ENCODE measurements around the gene VSTM5.

Gene VSTM5, protein sequence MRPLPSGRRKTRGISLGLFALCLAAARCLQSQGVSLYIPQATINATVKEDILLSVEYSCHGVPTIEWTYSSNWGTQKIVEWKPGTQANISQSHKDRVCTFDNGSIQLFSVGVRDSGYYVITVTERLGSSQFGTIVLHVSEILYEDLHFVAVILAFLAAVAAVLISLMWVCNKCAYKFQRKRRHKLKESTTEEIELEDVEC

GRCh38 chr11:93850594-93851018 is at the start of gene VSTM5:
VSTM5 (minus strand) TSS chr11:93850618; CDS start chr11:93850502, 116 bp downstream.
- TF ChIP-seq ISL1 (CRISPR knock-in tag; IDR thresholded peaks at IDR 0.05): no peak
- no peak for TF ChIP-seq ZNF565 (CRISPR knock-in tag; conservative IDR thresholded peaks at IDR 0.05; ENCODE audit: low read depth)
- TF ChIP-seq ZNF8 (CRISPR knock-in tag; IDR thresholded peaks at IDR 0.05): no peak
- TF ChIP-seq ZNF70 (CRISPR knock-in tag; IDR thresholded peaks at IDR 0.05): no peak
- TF ChIP-seq ZFP3 (CRISPR knock-in tag; IDR thresholded peaks at IDR 0.05): no peak
- TF ChIP-seq TCF4 (CRISPR knock-in tag; IDR thresholded peaks at IDR 0.05; ENCODE audit: borderline replicate concordance): no peak
- no peak for TF ChIP-seq PPARA (CRISPR knock-in tag; IDR thresholded peaks at IDR 0.05; ENCODE audit: borderline replicate concordance)
- TF ChIP-seq RARB (CRISPR knock-in tag; IDR thresholded peaks at IDR 0.05): no peak
- no peak for TF ChIP-seq SNAI2 (CRISPR knock-in tag; IDR thresholded peaks at IDR 0.05)
- TF ChIP-seq, protein P1, sequence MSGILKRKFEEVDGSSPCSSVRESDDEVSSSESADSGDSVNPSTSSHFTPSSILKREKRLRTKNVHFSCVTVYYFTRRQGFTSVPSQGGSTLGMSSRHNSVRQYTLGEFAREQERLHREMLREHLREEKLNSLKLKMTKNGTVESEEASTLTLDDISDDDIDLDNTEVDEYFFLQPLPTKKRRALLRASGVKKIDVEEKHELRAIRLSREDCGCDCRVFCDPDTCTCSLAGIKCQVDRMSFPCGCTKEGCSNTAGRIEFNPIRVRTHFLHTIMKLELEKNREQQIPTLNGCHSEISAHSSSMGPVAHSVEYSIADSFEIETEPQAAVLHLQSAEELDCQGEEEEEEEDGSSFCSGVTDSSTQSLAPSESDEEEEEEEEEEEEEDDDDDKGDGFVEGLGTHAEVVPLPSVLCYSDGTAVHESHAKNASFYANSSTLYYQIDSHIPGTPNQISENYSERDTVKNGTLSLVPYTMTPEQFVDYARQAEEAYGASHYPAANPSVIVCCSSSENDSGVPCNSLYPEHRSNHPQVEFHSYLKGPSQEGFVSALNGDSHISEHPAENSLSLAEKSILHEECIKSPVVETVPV (CRISPR knock-in tag; IDR thresholded peaks at IDR 0.05): no peak
- TF ChIP-seq CSDC2 (CRISPR knock-in tag; IDR thresholded peaks at IDR 0.05): no peak
- no peak for TF ChIP-seq PATZ1 (CRISPR knock-in tag; IDR thresholded peaks at IDR 0.05; ENCODE audit: borderline replicate concordance)
- no peak for TF ChIP-seq ZC3H10 (CRISPR knock-in tag; IDR thresholded peaks at IDR 0.05)
- TF ChIP-seq OSR1 (CRISPR knock-in tag; IDR thresholded peaks at IDR 0.05): no peak
- no peak for TF ChIP-seq GLIS3 (CRISPR knock-in tag; IDR thresholded peaks at IDR 0.05)
- TF ChIP-seq ZFP30 (CRISPR knock-in tag; IDR thresholded peaks at IDR 0.05): no peak
- TF ChIP-seq, protein P2, sequence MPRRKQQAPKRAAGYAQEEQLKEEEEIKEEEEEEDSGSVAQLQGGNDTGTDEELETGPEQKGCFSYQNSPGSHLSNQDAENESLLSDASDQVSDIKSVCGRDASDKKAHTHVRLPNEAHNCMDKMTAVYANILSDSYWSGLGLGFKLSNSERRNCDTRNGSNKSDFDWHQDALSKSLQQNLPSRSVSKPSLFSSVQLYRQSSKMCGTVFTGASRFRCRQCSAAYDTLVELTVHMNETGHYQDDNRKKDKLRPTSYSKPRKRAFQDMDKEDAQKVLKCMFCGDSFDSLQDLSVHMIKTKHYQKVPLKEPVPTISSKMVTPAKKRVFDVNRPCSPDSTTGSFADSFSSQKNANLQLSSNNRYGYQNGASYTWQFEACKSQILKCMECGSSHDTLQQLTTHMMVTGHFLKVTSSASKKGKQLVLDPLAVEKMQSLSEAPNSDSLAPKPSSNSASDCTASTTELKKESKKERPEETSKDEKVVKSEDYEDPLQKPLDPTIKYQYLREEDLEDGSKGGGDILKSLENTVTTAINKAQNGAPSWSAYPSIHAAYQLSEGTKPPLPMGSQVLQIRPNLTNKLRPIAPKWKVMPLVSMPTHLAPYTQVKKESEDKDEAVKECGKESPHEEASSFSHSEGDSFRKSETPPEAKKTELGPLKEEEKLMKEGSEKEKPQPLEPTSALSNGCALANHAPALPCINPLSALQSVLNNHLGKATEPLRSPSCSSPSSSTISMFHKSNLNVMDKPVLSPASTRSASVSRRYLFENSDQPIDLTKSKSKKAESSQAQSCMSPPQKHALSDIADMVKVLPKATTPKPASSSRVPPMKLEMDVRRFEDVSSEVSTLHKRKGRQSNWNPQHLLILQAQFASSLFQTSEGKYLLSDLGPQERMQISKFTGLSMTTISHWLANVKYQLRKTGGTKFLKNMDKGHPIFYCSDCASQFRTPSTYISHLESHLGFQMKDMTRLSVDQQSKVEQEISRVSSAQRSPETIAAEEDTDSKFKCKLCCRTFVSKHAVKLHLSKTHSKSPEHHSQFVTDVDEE (CRISPR knock-in tag; IDR thresholded peaks at IDR 0.05): no peak
- no peak for TF ChIP-seq ARNTL (CRISPR knock-in tag; IDR thresholded peaks at IDR 0.05; ENCODE audit: borderline replicate concordance, low read depth)
- no peak for TF ChIP-seq POU6F1 (CRISPR knock-in tag; IDR thresholded peaks at IDR 0.05; ENCODE audit: borderline replicate concordance, low read depth)

DNA sequence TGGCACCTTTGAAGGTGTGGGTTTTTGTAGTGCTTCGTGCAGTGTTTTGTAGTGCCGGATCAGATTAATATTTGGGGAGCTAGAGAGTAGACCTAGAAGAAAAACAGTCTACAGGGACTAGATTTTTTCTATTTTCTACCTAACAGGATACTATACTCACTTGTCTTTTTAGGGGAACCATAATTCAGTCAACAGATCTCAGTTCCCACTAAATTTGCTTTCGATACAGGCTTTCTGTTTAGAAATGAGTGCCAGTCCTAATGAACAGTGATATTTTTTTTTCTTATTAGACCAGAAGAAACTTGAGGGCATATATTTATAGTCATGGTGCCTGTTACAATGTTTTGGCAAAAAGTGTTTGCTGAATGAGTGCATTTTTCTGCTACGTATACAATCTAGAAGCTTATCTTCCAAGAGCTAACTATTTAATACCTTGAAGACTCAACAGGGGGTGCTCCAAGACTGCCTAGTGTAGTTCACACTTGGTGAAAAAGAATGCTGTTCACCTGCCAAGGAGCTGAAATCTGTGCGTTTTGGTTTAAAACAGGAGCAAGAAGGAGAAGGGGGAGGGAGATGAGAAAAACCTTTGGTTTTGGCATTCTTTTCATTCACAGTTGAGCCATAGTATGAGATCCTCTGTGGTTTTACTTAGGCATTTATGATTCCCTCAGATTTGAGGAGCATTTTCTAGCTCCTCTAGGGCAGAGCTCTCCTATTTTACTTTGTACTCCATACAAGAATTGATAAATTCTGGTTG is 44.9 kb upstream of the VSTM5 start:
- no peak for TF ChIP-seq ZFP3 (CRISPR knock-in tag; IDR thresholded peaks at IDR 0.05)
- no peak for TF ChIP-seq ZFP30 (CRISPR knock-in tag; IDR thresholded peaks at IDR 0.05)
- no peak for TF ChIP-seq CSDC2 (CRISPR knock-in tag; IDR thresholded peaks at IDR 0.05)
- TF ChIP-seq GLIS3 (CRISPR knock-in tag; IDR thresholded peaks at IDR 0.05): no peak
- no peak for TF ChIP-seq OSR1 (CRISPR knock-in tag; IDR thresholded peaks at IDR 0.05)
- TF ChIP-seq, protein P3, sequence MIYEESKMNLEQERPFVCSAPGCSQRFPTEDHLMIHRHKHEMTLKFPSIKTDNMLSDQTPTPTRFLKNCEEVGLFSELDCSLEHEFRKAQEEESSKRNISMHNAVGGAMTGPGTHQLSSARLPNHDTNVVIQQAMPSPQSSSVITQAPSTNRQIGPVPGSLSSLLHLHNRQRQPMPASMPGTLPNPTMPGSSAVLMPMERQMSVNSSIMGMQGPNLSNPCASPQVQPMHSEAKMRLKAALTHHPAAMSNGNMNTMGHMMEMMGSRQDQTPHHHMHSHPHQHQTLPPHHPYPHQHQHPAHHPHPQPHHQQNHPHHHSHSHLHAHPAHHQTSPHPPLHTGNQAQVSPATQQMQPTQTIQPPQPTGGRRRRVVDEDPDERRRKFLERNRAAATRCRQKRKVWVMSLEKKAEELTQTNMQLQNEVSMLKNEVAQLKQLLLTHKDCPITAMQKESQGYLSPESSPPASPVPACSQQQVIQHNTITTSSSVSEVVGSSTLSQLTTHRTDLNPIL (CRISPR knock-in tag; IDR thresholded peaks at IDR 0.05; ENCODE audit: low read depth): no peak
- TF ChIP-seq ZNF70 (CRISPR knock-in tag; IDR thresholded peaks at IDR 0.05): no peak
- no peak for TF ChIP-seq PPARA (CRISPR knock-in tag; IDR thresholded peaks at IDR 0.05; ENCODE audit: borderline replicate concordance)
- no peak for TF ChIP-seq ZC3H10 (CRISPR knock-in tag; IDR thresholded peaks at IDR 0.05)
- TF ChIP-seq ARNTL (CRISPR knock-in tag; IDR thresholded peaks at IDR 0.05; ENCODE audit: borderline replicate concordance, low read depth): no peak
- TF ChIP-seq, protein P1 (CRISPR knock-in tag; IDR thresholded peaks at IDR 0.05): no peak
- TF ChIP-seq RARB (CRISPR knock-in tag; IDR thresholded peaks at IDR 0.05): no peak
- TF ChIP-seq ZNF8 (CRISPR knock-in tag; IDR thresholded peaks at IDR 0.05): no peak
- TF ChIP-seq SNAI2 (CRISPR knock-in tag; IDR thresholded peaks at IDR 0.05): no peak
- no peak for TF ChIP-seq PATZ1 (CRISPR knock-in tag; IDR thresholded peaks at IDR 0.05; ENCODE audit: borderline replicate concordance)
- ATAC-seq: peak; percentile 99

More at GRCh38 chr11:93850594-93851018, at the start of gene VSTM5:
- no peak; the same call in 2 of the 3 replicates for ATAC-seq

Measured in SK-N-SH treated with all-trans-retinoic acid at 6 μM for 48 hours (cell line).